Stimulated activated CD8-positive, alpha-beta memory T cell treated with anti-CD3 and anti-CD28 coated beads, Interleukin-15, amount 100 ng/mL, for 1 hour (primary cell): ENCODE measurements around the gene KRT28.

Experiments
- DNase-seq: peaks from one replicate; pipeline ENCODE4 v3.0.0-alpha.2; 2020; ENCODE audit warnings: low read depth

KRT28 gene

GRCh38 chr17:40799859-40800258, at the start of gene KRT28:
TSS of gene KRT28 (minus strand) at chr17:40799959. CDS start at chr17:40799893, 66 bp downstream.
- DNase-seq, result no peak

GRCh38 chr17:40848583-40849235, 49.0 kb upstream of the KRT28 start:
- no peak for DNase-seq

GRCh38 chr17:40846515-40847144, 46.9 kb upstream of the KRT28 start:
- DNase-seq, result no peak

- DNase-seq, result no peak
Observed at GRCh38 chr17:40844671-40845107, 44.9 kb upstream of the KRT28 start.

- no peak for DNase-seq
Observed at GRCh38 chr17:40843242-40843641, 43.5 kb upstream of the KRT28 start.

- DNase-seq, result no peak
Observed at GRCh38 chr17:40841246-40841645, 41.5 kb upstream of the KRT28 start.

- DNase-seq, result no peak
Observed at GRCh38 chr17:40839194-40839593, 39.4 kb upstream of the KRT28 start.

- DNase-seq, result no peak
Observed at GRCh38 chr17:40836020-40836419, 36.3 kb upstream of the KRT28 start.

GRCh38 chr17:40833882-40834281, 34.1 kb upstream of the KRT28 start:
- DNase-seq, result no peak

GRCh38 chr17:40832840-40833239, 33.1 kb upstream of the KRT28 start:
- DNase-seq, result no peak

- DNase-seq, result no peak
Observed at GRCh38 chr17:40830085-40830776, 30.5 kb upstream of the KRT28 start.

GRCh38 chr17:40828454-40829044, 28.8 kb upstream of the KRT28 start:
- DNase-seq, result no peak

- DNase-seq, result no peak
Observed at GRCh38 chr17:40827746-40828453, 28.1 kb upstream of the KRT28 start.

- no peak for DNase-seq
Observed at GRCh38 chr17:40825599-40825998, 25.8 kb upstream of the KRT28 start.

- no peak for DNase-seq
Observed at GRCh38 chr17:40824015-40824832, 24.5 kb upstream of the KRT28 start.

- no peak for DNase-seq
Observed at GRCh38 chr17:40822132-40822812, 22.5 kb upstream of the KRT28 start, which contains the start of gene KRT10. TSS of gene KRT10 (minus strand) at chr17:40822614. CDS start at chr17:40822585, 29 bp downstream.

GRCh38 chr17:40821536-40821935, 21.8 kb upstream of the KRT28 start:
- DNase-seq, result no peak

- no peak for DNase-seq
Observed at GRCh38 chr17:40820228-40820838, 20.6 kb upstream of the KRT28 start.

- DNase-seq, result no peak
Observed at GRCh38 chr17:40819528-40820125, 19.9 kb upstream of the KRT28 start.
